ENCODE results near the gene GNG12. TPM values are rescaled to one million over a fixed set of nuclear protein-coding genes. Genes with fewer than 3 reads are reported as not detected.

The GNG12 gene
- total and polyA plus RNA-seq, 9 of the 15 experiments (the other 6 are each of a cell fraction or from before 2014, with no cell fraction given) = 2.6 to 6.0 (median 4.1) TPM

GRCh38 chr1:67760030-67760821, 73.0 kb downstream of the GNG12 start (continued):
- TF ChIP-seq DEAF1 (CRISPR knock-in tag; IDR thresholded peaks at IDR 0.05) (peak; percentile 94), HMGN3 (IDR thresholded peaks at IDR 0.05; ENCODE audit: borderline replicate concordance, extremely low read depth, insufficient read length, low read depth, low read length) (no peak), CHD7 (IDR thresholded peaks at IDR 0.05; ENCODE audit: low read depth, low read length) (no peak), HES1 (IDR thresholded peaks at IDR 0.05; ENCODE audit: low read depth) (no peak), TCFL5 (CRISPR knock-in tag; conservative IDR thresholded peaks at IDR 0.05) (no peak), HNRNPK (IDR thresholded peaks at IDR 0.05; ENCODE audit: low read depth, low read length, poor library complexity, severe bottlenecking) (no peak), SRSF1 (IDR thresholded peaks at IDR 0.05; ENCODE audit: low read depth, low read length) (no peak), ZNF324 (CRISPR knock-in tag; IDR thresholded peaks at IDR 0.05) (no peak), DPF2 (IDR thresholded peaks at IDR 0.05) (no peak; the same call in 1 of the 2 replicates), ZBTB5 (IDR thresholded peaks at IDR 0.05) (no peak), HOXB6 (CRISPR knock-in tag; IDR thresholded peaks at IDR 0.05; ENCODE audit: borderline replicate concordance) (no peak)

Measured in K562 (cell line).